MM.1S (cell line): ENCODE results near the gene SH3RF1.

Source experiments
- DNase-seq: peaks from one replicate; pipeline ENCODE4 v3.0.0-alpha.2; 2015
- H2AFZ ChIP-seq: fragments of 300-600 bp; sonication (generic); 2 replicates; pipeline ENCODE4 v1.6.0; 2016; ENCODE audit warnings: antibody characterized with exemption, low read length
- H3F3A ChIP-seq: fragments of 300-600 bp; sonication (generic); 2 replicates; pipeline ENCODE4 v1.6.1; 2016; ENCODE audit warnings: mild to moderate bottlenecking, antibody characterized with exemption, low read length, moderate library complexity, mixed read lengths; ENCODE audit not compliant: insufficient read depth
- H3K27ac ChIP-seq: fragments of 300-600 bp; sonication (generic); 2 replicates; pipeline ENCODE4 v1.5.1; 2016; ENCODE audit warnings: mild to moderate bottlenecking, low read length
- H3K27me3 ChIP-seq: fragments of 300-600 bp; sonication (generic); replicated peaks from 2 replicates; pipeline ENCODE4 v1.6.0; 2016; ENCODE audit warnings: low read length; ENCODE audit not compliant: insufficient read depth
- H3K36me3 ChIP-seq: fragments of 300-600 bp; sonication (generic); replicated peaks from 2 replicates; pipeline ENCODE4 v1.6.1; 2016; ENCODE audit warnings: mild to moderate bottlenecking, low read length, mixed read lengths; ENCODE audit not compliant: insufficient read depth
- H3K4me1 ChIP-seq: fragments of 300-600 bp; sonication (generic); 2 replicates; pipeline ENCODE4 v1.6.1; 2016; ENCODE audit warnings: low read length, mixed read lengths
- H3K4me2 ChIP-seq: fragments of 300-600 bp; sonication (generic); 2 replicates; pipeline ENCODE4 v1.6.0; 2016; ENCODE audit warnings: low read depth, low read length
- H3K4me3 ChIP-seq: fragments of 300-600 bp; sonication (generic); 2 replicates; pipeline ENCODE4 v1.5.1; 2016; ENCODE audit warnings: low read length, mixed read lengths
- H3K79me2 ChIP-seq: fragments of 300-600 bp; sonication (generic); 2 replicates; pipeline ENCODE4 v1.6.1; 2016; ENCODE audit warnings: mixed run types, low read length, mixed read lengths
- H3K9ac ChIP-seq: fragments of 300-600 bp; sonication (generic); 2 replicates; pipeline ENCODE4 v1.6.1; 2016; ENCODE audit warnings: low read length, mixed read lengths
- H3K9me2 ChIP-seq: fragments of 300-600 bp; sonication (generic); replicated peaks from 2 replicates; pipeline ENCODE4 v1.6.1; 2016; ENCODE audit warnings: mild to moderate bottlenecking, low read length, mixed read lengths; ENCODE audit not compliant: insufficient read depth
- H3K9me3 ChIP-seq: fragments of 300-600 bp; sonication (generic); replicated peaks from 2 replicates; pipeline ENCODE4 v1.6.1; 2016; ENCODE audit warnings: mild to moderate bottlenecking, low read length, mixed read lengths; ENCODE audit not compliant: insufficient read depth
- H4K20me1 ChIP-seq: fragments of 300-600 bp; sonication (generic); 2 replicates; pipeline ENCODE4 v1.6.1; 2016; ENCODE audit warnings: mild to moderate bottlenecking, low read length, moderate library complexity, mixed read lengths; ENCODE audit not compliant: insufficient read depth
- CTCF ChIP-seq: fragments of 300-600 bp; sonication (generic); IDR thresholded peaks from 2 replicates; pipeline ENCODE4 v1.5.1; 2016; ENCODE audit warnings: antibody characterized with exemption, low read length, mixed read lengths
- EZH2 ChIP-seq: fragments of 300-600 bp; sonication (generic); optimal IDR thresholded peaks from 2 replicates; pipeline ENCODE3; 2017; ENCODE audit warnings: low read depth, mild to moderate bottlenecking, antibody characterized with exemption, low read length, mixed read lengths
- EZH2phosphoT487 ChIP-seq: fragments of 300-600 bp; sonication (generic); IDR thresholded peaks from 2 replicates; pipeline ENCODE4 v1.6.1; 2018; ENCODE audit warnings: antibody characterized with exemption, low read length

Gene SH3RF1

GRCh38 chr4:169189372-169189771 is 81.4 kb downstream of the SH3RF1 start:
- no peak for TF ChIP-seq EZH2
- TF ChIP-seq EZH2phosphoT487 = no peak
- TF ChIP-seq CTCF = no peak
- H3K36me3 ChIP-seq = no peaks in the 10 kb centered on the region
- no peak overlapping the region for H3K4me3 ChIP-seq

DNA sequence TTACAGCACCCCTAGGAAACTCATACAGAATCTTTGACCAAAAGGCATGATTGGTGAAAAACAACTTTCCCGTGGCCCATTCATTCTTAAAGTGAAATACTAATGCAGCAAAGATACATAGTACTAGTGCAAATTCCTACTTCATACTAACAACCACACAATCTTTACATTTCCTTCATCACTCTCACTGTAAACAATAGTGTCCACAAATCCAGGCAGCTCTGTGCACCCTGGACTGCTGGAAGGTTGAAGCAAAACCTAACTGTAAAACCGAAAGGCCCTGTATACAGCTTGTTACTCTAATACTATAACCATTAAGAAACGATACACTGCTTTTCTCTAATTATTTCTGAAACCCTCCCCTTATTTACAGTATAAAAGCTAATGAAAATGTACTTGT is 82.6 kb downstream of the SH3RF1 start:
- peaks cover 9% of the 10 kb centered on the region; the same call in 1 of the 2 replicates for H3K4me1 ChIP-seq
- H2AFZ ChIP-seq = no peak overlapping the region
- TF ChIP-seq EZH2 = no peak
- TF ChIP-seq CTCF = no peak
- no peak for TF ChIP-seq EZH2phosphoT487
- H3K79me2 ChIP-seq = no peaks in the 10 kb centered on the region
- no peaks in the 10 kb centered on the region for H3K9me3 ChIP-seq
- H3K9ac ChIP-seq = no peak overlapping the region
- H3K27me3 ChIP-seq = no peaks in the 10 kb centered on the region
- no peak overlapping the region for H3K4me2 ChIP-seq
- H3K4me3 ChIP-seq = no peak overlapping the region
- no peaks in the 10 kb centered on the region for H3K9me2 ChIP-seq
- no peaks in the 10 kb centered on the region for H3K36me3 ChIP-seq
- no peak overlapping the region for H3K27ac ChIP-seq
- DNase-seq = no peak
- no peaks in the 10 kb centered on the region for H4K20me1 ChIP-seq
- no peaks in the 10 kb centered on the region for H3F3A ChIP-seq

More at GRCh38 chr4:169189372-169189771, 81.4 kb downstream of the SH3RF1 start:
- no peaks in the 10 kb centered on the region for H4K20me1 ChIP-seq
- no peaks in the 10 kb centered on the region for H3K27me3 ChIP-seq
- no peak overlapping the region for H3K27ac ChIP-seq
- H2AFZ ChIP-seq = no peak overlapping the region
- H3K9ac ChIP-seq = no peak overlapping the region
- no peaks in the 10 kb centered on the region for H3K9me3 ChIP-seq
- peaks cover 9% of the 10 kb centered on the region; the same call in 1 of the 2 replicates for H3K4me1 ChIP-seq
- no peak overlapping the region; the same call in 1 of the 2 replicates for H3K4me2 ChIP-seq
- DNase-seq = no peak
- H3K9me2 ChIP-seq = no peaks in the 10 kb centered on the region
- H3K79me2 ChIP-seq = no peaks in the 10 kb centered on the region
- no peaks in the 10 kb centered on the region for H3F3A ChIP-seq

GRCh38 chr4:169185133-169185956 is 85.4 kb downstream of the SH3RF1 start:
- H3K36me3 ChIP-seq = no peaks in the 10 kb centered on the region
- H3K9ac ChIP-seq = no peak overlapping the region
- H3K27ac ChIP-seq = no peak overlapping the region
- H3K9me2 ChIP-seq = no peaks in the 10 kb centered on the region
- peaks cover 9% of the 10 kb centered on the region; the same call in 1 of the 2 replicates for H3K4me1 ChIP-seq
- no peaks in the 10 kb centered on the region for H3K79me2 ChIP-seq
- H2AFZ ChIP-seq = no peak overlapping the region
- no peaks in the 10 kb centered on the region for H3K9me3 ChIP-seq
- H4K20me1 ChIP-seq = no peaks in the 10 kb centered on the region
- no peaks in the 10 kb centered on the region for H3K27me3 ChIP-seq
- TF ChIP-seq CTCF (no peak), EZH2phosphoT487 (no peak), EZH2 (no peak)
- no peak for DNase-seq
- H3F3A ChIP-seq = no peaks in the 10 kb centered on the region
- no peak overlapping the region for H3K4me3 ChIP-seq
- no peak overlapping the region for H3K4me2 ChIP-seq
